PFSK-1 (cell line): Measurements from ENCODE around the gene TAF1.

ENCODE experiments used
- FOXP2 ChIP-seq: optimal IDR thresholded peaks from 2 replicates; pipeline ENCODE3; 2011; ENCODE audit warnings: borderline replicate concordance, control low read depth, inconsistent platforms; ENCODE audit not compliant: insufficient read depth; ENCODE audit errors: extremely low read length, extremely low read depth
- POLR2AphosphoS5 ChIP-seq: IDR thresholded peaks from 2 replicates; pipeline ENCODE4 v1.6.1; 2012; ENCODE audit warnings: low read depth, mild to moderate bottlenecking, control low read depth, low read length, moderate library complexity
- SIN3A ChIP-seq: IDR thresholded peaks from 2 replicates; pipeline ENCODE4 v1.6.1; 2012; ENCODE audit warnings: mild to moderate bottlenecking, low read length, moderate library complexity, borderline replicate concordance; ENCODE audit not compliant: insufficient read depth
- TAF1 ChIP-seq: IDR thresholded peaks from 2 replicates; pipeline ENCODE4 v1.6.1; 2012; ENCODE audit warnings: low read length, control low read depth, borderline replicate concordance; ENCODE audit not compliant: insufficient read depth
- TF ChIP-seq, protein P1 (sequence below), 2 experiments: IDR thresholded peaks; 2 replicates each; pipeline versions ENCODE4 v1.6.1 to v1.8.0; 2011 to 2012; ENCODE audit warnings: low read depth in 2 of 2, low read length in 2 of 2, control low read depth in 1 of 2, inconsistent platforms in 1 of 2, mild to moderate bottlenecking in 1 of 2, moderate library complexity in 1 of 2; ENCODE audit not compliant: insufficient read depth in 1 of 2

Gene TAF1

DNA sequence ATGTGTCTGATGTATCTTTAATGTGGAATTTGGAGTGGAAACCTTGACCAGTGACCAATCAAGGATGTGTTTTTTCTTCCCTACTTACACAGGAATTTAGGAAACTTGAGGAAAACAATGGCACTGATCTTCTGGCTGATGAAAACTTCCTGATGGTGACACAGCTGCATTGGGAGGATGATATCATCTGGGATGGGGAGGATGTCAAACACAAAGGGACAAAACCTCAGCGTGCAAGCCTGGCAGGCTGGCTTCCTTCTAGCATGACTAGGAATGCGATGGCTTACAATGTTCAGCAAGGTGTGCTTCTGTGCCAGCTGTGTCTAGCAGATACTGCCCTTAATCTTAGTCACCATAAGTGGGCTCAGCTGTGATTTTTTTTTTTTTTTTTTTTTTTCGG is 12.6 kb downstream of the TAF1 start:
- TF ChIP-seq POLR2AphosphoS5 (no peak), TAF1 (no peak), SIN3A (no peak), FOXP2 (no peak)
- TF ChIP-seq, protein P1, sequence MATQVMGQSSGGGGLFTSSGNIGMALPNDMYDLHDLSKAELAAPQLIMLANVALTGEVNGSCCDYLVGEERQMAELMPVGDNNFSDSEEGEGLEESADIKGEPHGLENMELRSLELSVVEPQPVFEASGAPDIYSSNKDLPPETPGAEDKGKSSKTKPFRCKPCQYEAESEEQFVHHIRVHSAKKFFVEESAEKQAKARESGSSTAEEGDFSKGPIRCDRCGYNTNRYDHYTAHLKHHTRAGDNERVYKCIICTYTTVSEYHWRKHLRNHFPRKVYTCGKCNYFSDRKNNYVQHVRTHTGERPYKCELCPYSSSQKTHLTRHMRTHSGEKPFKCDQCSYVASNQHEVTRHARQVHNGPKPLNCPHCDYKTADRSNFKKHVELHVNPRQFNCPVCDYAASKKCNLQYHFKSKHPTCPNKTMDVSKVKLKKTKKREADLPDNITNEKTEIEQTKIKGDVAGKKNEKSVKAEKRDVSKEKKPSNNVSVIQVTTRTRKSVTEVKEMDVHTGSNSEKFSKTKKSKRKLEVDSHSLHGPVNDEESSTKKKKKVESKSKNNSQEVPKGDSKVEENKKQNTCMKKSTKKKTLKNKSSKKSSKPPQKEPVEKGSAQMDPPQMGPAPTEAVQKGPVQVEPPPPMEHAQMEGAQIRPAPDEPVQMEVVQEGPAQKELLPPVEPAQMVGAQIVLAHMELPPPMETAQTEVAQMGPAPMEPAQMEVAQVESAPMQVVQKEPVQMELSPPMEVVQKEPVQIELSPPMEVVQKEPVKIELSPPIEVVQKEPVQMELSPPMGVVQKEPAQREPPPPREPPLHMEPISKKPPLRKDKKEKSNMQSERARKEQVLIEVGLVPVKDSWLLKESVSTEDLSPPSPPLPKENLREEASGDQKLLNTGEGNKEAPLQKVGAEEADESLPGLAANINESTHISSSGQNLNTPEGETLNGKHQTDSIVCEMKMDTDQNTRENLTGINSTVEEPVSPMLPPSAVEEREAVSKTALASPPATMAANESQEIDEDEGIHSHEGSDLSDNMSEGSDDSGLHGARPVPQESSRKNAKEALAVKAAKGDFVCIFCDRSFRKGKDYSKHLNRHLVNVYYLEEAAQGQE (IDR thresholded peaks at IDR 0.05; ENCODE audit: insufficient read depth in 1 of 2, low read depth in 2 of 2, low read length in 2 of 2), result no peak

DNA sequence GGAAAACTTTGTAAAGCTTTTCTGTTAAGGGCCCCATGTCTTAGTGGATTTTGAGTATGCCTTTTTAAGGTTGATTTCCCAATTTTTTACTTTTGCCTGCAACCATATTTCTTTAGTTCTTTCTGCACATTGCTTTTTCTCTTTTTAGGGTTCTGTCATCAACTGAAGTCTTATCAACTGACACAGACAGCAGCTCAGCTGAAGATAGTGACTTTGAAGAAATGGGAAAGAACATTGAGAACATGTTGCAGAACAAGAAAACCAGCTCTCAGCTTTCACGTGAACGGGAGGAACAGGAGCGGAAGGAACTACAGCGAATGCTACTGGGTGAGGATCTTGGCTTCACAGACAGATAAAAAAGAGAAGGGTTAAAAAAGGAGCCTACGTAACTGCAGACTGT is 27.8 kb downstream of the TAF1 start:
- TF ChIP-seq FOXP2 (no peak), POLR2AphosphoS5 (no peak), SIN3A (no peak), TAF1 (no peak)
- TF ChIP-seq, protein P1 (IDR thresholded peaks at IDR 0.05; ENCODE audit: insufficient read depth in 1 of 2, low read depth in 2 of 2, low read length in 2 of 2), result no peak

DNA sequence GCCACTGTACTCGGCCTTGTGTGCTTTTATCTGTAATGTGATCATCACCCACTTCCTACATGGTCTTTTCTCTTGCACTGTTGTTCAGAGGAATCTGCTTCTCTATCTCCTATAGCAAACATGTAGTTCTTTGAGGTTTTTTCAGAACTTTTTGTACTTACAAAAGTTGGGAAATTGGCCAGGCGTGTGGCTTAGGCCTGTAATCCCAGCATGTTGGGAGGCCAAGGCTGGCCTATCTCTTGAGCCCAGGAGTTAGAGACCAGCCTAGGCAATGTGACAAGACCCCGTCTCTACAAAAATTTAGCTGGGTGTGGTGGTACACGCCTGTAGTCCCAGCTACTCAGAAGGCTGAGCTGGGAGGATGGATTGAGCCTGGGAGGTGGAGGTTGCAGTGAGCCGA is 30.4 kb downstream of the TAF1 start:
- TF ChIP-seq FOXP2 (no peak), POLR2AphosphoS5 (no peak), TAF1 (no peak), SIN3A (no peak)
- TF ChIP-seq, protein P1 (IDR thresholded peaks at IDR 0.05; ENCODE audit: insufficient read depth in 1 of 2, low read depth in 2 of 2, low read length in 2 of 2), result no peak

DNA sequence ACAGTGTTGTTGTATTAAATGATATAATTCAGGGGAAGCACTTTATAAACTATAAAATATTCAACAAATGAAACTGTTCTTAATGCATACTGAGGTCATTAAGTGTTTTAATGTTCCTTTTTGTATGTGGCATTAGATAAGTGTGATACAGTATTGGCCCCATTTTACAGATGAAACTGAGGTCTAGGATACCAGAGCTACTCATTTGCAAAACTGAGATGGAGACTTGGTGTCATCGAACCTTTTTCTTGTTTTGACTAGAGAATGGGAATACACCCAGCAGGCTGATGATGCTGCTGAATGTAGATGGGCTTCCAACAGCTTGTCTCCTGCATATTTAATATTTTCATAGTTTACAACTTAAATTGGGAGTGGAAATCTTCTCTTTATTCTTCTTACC is 34.6 kb downstream of the TAF1 start:
- TF ChIP-seq, protein P1 (IDR thresholded peaks at IDR 0.05; ENCODE audit: insufficient read depth in 1 of 2, low read depth in 2 of 2, low read length in 2 of 2), result no peak
- TF ChIP-seq TAF1 (no peak), POLR2AphosphoS5 (no peak), FOXP2 (no peak), SIN3A (no peak)

DNA sequence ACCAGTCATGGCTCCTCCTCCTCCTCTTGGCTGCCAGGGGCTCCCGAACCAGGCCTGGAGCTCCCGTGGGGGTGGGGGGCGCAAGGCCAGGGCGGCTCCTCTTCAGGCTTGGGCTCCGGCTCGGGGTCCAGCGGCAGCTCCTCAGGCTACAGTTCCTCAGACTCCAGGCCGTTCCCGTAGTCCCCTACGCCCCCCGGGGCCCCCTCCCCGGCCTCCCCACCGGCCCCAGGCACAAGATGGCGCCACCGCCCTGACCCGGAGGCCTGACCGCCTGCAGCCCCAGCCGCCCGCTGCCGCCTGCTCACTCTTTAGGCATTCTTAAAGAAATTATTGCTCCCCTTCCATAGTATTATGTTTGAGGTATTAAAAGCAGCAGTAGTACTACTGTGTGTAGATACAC is 54.5 kb downstream of the TAF1 start:
- TF ChIP-seq FOXP2, result no peak
- TF ChIP-seq, protein P1 (IDR thresholded peaks at IDR 0.05; ENCODE audit: insufficient read depth in 1 of 2, low read depth in 2 of 2, low read length in 2 of 2), result no peak
- no peak for TF ChIP-seq TAF1
- no peak for TF ChIP-seq POLR2AphosphoS5
- no peak for TF ChIP-seq SIN3A
